HepG2 (cell line): Measurements from ENCODE around the gene AGT. TPM values are rescaled to one million over a fixed set of nuclear protein-coding genes. Genes with fewer than 3 reads are reported as not detected.

ENCODE experiments used
- AGO1 ChIP-seq: fragments of 200-400 bp; formaldehyde crosslinking; IDR thresholded peaks from 2 replicates; pipeline ENCODE4 v1.6.1; 2017; ENCODE audit warnings: mild to moderate bottlenecking, low read depth, low read length, moderate library complexity; ENCODE audit not compliant: poor library complexity, severe bottlenecking
- BORCS8-MEF2B ChIP-seq: sonication (generic); formaldehyde crosslinking; IDR thresholded peaks from 2 replicates; pipeline ENCODE4 v1.8.0; 2022; ENCODE audit warnings: mild to moderate bottlenecking, missing genetic modification reagents
- FOXA3 ChIP-seq: IDR thresholded peaks from 2 replicates; pipeline ENCODE4 v1.6.1; 2016; ENCODE audit warnings: missing genetic modification reagents, missing compliant biosample characterization
- FOXK2 ChIP-seq: fragments of 450-650 bp; IDR thresholded peaks from 2 replicates; pipeline ENCODE4 v1.6.1; 2016
- HMG20A ChIP-seq: IDR thresholded peaks from 2 replicates; pipeline ENCODE4 v1.6.1; 2016; ENCODE audit warnings: borderline replicate concordance
- LRRFIP1 ChIP-seq: sonication (generic); formaldehyde crosslinking; conservative IDR thresholded peaks from 2 replicates; pipeline ENCODE4 v1.4.0; 2020; ENCODE audit warnings: missing genetic modification reagents
- MED8 ChIP-seq: sonication (generic); formaldehyde crosslinking; IDR thresholded peaks from 2 replicates; pipeline ENCODE4 v1.8.1; 2023; ENCODE audit warnings: mild to moderate bottlenecking, missing genetic modification reagents; ENCODE audit not compliant: insufficient replicate concordance
- MZF1 ChIP-seq: sonication (generic); formaldehyde crosslinking; IDR thresholded peaks from 2 replicates; pipeline ENCODE4 v1.8.1; 2023; ENCODE audit warnings: mild to moderate bottlenecking, missing genetic modification reagents, borderline replicate concordance
- NFIB ChIP-seq: sonication (generic); formaldehyde crosslinking; IDR thresholded peaks from 2 replicates; pipeline ENCODE4 v1.9.0; 2021; ENCODE audit warnings: missing genetic modification reagents, mild to moderate bottlenecking, borderline replicate concordance
- PBX3 ChIP-seq: sonication (generic); formaldehyde crosslinking; IDR thresholded peaks from 2 replicates; pipeline ENCODE4 v1.8.1; 2023; ENCODE audit warnings: missing genetic modification reagents, inconsistent platforms, borderline replicate concordance
- PHF21A ChIP-seq: sonication (generic); formaldehyde crosslinking; IDR thresholded peaks from 2 replicates; pipeline ENCODE4 v1.5.0; 2020; ENCODE audit warnings: mild to moderate bottlenecking, missing genetic modification reagents
- POLR2G ChIP-seq: fragments of 200-400 bp; formaldehyde crosslinking; IDR thresholded peaks from 2 replicates; pipeline ENCODE4 v1.6.1; 2018; ENCODE audit warnings: mild to moderate bottlenecking, low read depth, low read length, moderate library complexity
- RARG ChIP-seq: sonication (generic); formaldehyde crosslinking; IDR thresholded peaks from 2 replicates; pipeline ENCODE4 v1.4.0; 2020; ENCODE audit warnings: low read depth, mild to moderate bottlenecking, missing genetic modification reagents
- RBM22 ChIP-seq: fragments of 200-400 bp; formaldehyde crosslinking; optimal IDR thresholded peaks from 2 replicates; pipeline ENCODE3; 2017; ENCODE audit warnings: mild to moderate bottlenecking, low read length, moderate library complexity
- RFXAP ChIP-seq: sonication (generic); formaldehyde crosslinking; IDR thresholded peaks from 2 replicates; pipeline ENCODE4 v1.4.0; 2020; ENCODE audit warnings: missing genetic modification reagents, borderline replicate concordance
- SAFB2 ChIP-seq: sonication (generic); formaldehyde crosslinking; IDR thresholded peaks from 2 replicates; pipeline ENCODE4 v1.5.1; 2020; ENCODE audit warnings: missing genetic modification reagents, low read depth, mild to moderate bottlenecking, borderline replicate concordance
- SMAD3 ChIP-seq: sonication (generic); formaldehyde crosslinking; IDR thresholded peaks from 2 replicates; pipeline ENCODE4 v1.4.0; 2020; ENCODE audit warnings: missing genetic modification reagents
- SOX5 ChIP-seq: IDR thresholded peaks from 2 replicates; pipeline ENCODE4 v1.6.1; 2016; ENCODE audit warnings: borderline replicate concordance
- TMF1 ChIP-seq: sonication (generic); formaldehyde crosslinking; IDR thresholded peaks from 2 replicates; pipeline ENCODE4 v1.8.1; 2022; ENCODE audit warnings: low read depth, missing genetic modification reagents
- ZNF432 ChIP-seq: sonication (generic); formaldehyde crosslinking; IDR thresholded peaks from 2 replicates; pipeline ENCODE4 v1.5.0; 2020; ENCODE audit warnings: missing genetic modification reagents, mild to moderate bottlenecking, borderline replicate concordance
- ZNF451 ChIP-seq: sonication (generic); formaldehyde crosslinking; IDR thresholded peaks from 2 replicates; pipeline ENCODE4 v1.5.0; 2020; ENCODE audit warnings: mild to moderate bottlenecking, missing genetic modification reagents
- ZNF572 ChIP-seq: sonication (generic); formaldehyde crosslinking; IDR thresholded peaks from 2 replicates; pipeline ENCODE4 v1.5.1; 2020; ENCODE audit warnings: mild to moderate bottlenecking, missing genetic modification reagents
- ZNF674 ChIP-seq: sonication (generic); formaldehyde crosslinking; IDR thresholded peaks from 2 replicates; pipeline ENCODE4 v1.5.0; 2020; ENCODE audit warnings: low read depth, mild to moderate bottlenecking, missing genetic modification reagents
- polyA plus RNA-seq, 8 experiments: library from polyadenylated mRNA; depleted of rRNA in 3 of 8; stranded (reverse) in 7 of 8; unstranded in 1 of 8; fragments of >200 nt; fragmentation: Illumina TruSeq in 4 of 8; extraction: Trizol in 4 of 8; gene quantifications; 2 replicates each; pipeline versions ENCODE4 v1.2.1 to v1.2.3, GENCODE V29; 2011 to 2016; ENCODE audit warnings: low read depth in 4 of 8, missing spikeins in 1 of 8, mixed read lengths in 1 of 8; ENCODE audit not compliant: insufficient read depth in 1 of 8
- total RNA-seq, 5 experiments: library from RNA; depleted of rRNA; stranded (reverse); fragments of >200 nt; fragmentation: Illumina TruSeq; extraction: Trizol; gene quantifications; 2 replicates each; pipeline ENCODE4 v1.2.3, GENCODE V29; 2016; ENCODE audit warnings: low read depth in 1 of 5
- TF ChIP-seq, protein P1 (sequence below): sonication (generic); formaldehyde crosslinking; IDR thresholded peaks from 2 replicates; pipeline ENCODE4 v1.9.0; 2022; ENCODE audit warnings: missing genetic modification reagents, mild to moderate bottlenecking, borderline replicate concordance

Gene AGT
- total and polyA plus RNA-seq, 2 of the 13 experiments (the other 11 are each of a cell fraction or from before 2014, with no cell fraction given) = 892 to 2,071 TPM

GRCh38 chr1:230708631-230709580 lies 5.0 kb downstream of the AGT start (continued):
- peak; percentile 75 for TF ChIP-seq RBM22
- no peak for TF ChIP-seq ZNF432 (CRISPR knock-in tag)
- TF ChIP-seq HMG20A (CRISPR knock-in tag) = peak; percentile 75; the same call in 1 of the 2 replicates
- TF ChIP-seq POLR2G = peak; percentile 64
- TF ChIP-seq MZF1 = no peak
- no peak for TF ChIP-seq PBX3
- TF ChIP-seq ZNF674 (CRISPR knock-in tag) = no peak
- no peak for TF ChIP-seq RARG
- no peak for TF ChIP-seq FOXK2
- no peak for TF ChIP-seq NFIB (CRISPR knock-in tag)
- no peak for TF ChIP-seq ZNF572
- peak; percentile 86 for TF ChIP-seq MED8 (CRISPR knock-in tag)
- peak; percentile 57; the same call in 1 of the 2 replicates for TF ChIP-seq ZNF451
- TF ChIP-seq SOX5 (CRISPR knock-in tag) = peak; percentile 95
- peak; percentile 74 for TF ChIP-seq BORCS8-MEF2B (CRISPR knock-in tag)
- no peak for TF ChIP-seq AGO1
- peak; percentile 85 for TF ChIP-seq FOXA3 (CRISPR knock-in tag)
- TF ChIP-seq SAFB2 = peak; percentile 96
- TF ChIP-seq, protein P1, sequence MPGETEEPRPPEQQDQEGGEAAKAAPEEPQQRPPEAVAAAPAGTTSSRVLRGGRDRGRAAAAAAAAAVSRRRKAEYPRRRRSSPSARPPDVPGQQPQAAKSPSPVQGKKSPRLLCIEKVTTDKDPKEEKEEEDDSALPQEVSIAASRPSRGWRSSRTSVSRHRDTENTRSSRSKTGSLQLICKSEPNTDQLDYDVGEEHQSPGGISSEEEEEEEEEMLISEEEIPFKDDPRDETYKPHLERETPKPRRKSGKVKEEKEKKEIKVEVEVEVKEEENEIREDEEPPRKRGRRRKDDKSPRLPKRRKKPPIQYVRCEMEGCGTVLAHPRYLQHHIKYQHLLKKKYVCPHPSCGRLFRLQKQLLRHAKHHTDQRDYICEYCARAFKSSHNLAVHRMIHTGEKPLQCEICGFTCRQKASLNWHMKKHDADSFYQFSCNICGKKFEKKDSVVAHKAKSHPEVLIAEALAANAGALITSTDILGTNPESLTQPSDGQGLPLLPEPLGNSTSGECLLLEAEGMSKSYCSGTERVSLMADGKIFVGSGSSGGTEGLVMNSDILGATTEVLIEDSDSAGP (CRISPR knock-in tag) = peak; percentile 83
- TF ChIP-seq RFXAP (CRISPR knock-in tag) = peak; percentile 51; the same call in 1 of the 2 replicates
- TF ChIP-seq TMF1 (CRISPR knock-in tag) = 0 out of 2 replicates have a peak, but pooled peaks have one; percentile 56
- TF ChIP-seq PHF21A (CRISPR knock-in tag) = peak; percentile 93
- peak; percentile 94 for TF ChIP-seq SMAD3 (CRISPR knock-in tag)
- TF ChIP-seq LRRFIP1 (CRISPR knock-in tag) = no peak
